Subcutaneous abdominal adipose tissue (tissue), 5 donors: ENCODE data around the gene ZC3H13.

Experiments used
- H3K27ac ChIP-seq: one replicate; pipeline ENCODE4 v1.7.0; 2013; ENCODE audit warnings: low read depth, mild to moderate bottlenecking, inconsistent platforms, low read length, moderate library complexity
- H3K27me3 ChIP-seq, 5 donors: one replicate each; pipeline ENCODE4 v1.7.0; 2013; ENCODE audit warnings: low read length in 5 of 5, inconsistent platforms in 1 of 5; ENCODE audit not compliant: control insufficient read depth in 5 of 5, insufficient read depth in 4 of 5
- H3K36me3 ChIP-seq, 5 donors: one replicate each; pipeline ENCODE4 v1.7.0; 2013; ENCODE audit warnings: low read length in 5 of 5; ENCODE audit not compliant: control insufficient read depth in 5 of 5, insufficient read depth in 5 of 5
- H3K4me1 ChIP-seq, 5 donors: one replicate each; pipeline ENCODE4 v1.7.0; 2013; ENCODE audit warnings: low read length in 5 of 5, mild to moderate bottlenecking in 3 of 5, moderate library complexity in 1 of 5; ENCODE audit not compliant: control insufficient read depth in 5 of 5, insufficient read depth in 5 of 5
- H3K4me3 ChIP-seq, 5 donors: one replicate each; pipeline ENCODE4 v1.7.0; 2013; ENCODE audit warnings: low read length in 5 of 5, low read depth in 1 of 5
- H3K9ac ChIP-seq, 5 donors: one replicate each; pipeline ENCODE4 v1.7.0; 2013; ENCODE audit warnings: low read length in 5 of 5, mild to moderate bottlenecking in 4 of 5, moderate library complexity in 3 of 5
- H3K9me3 ChIP-seq, 5 donors: one replicate each; pipeline ENCODE4 v1.7.0; 2013; ENCODE audit warnings: low read length in 5 of 5; ENCODE audit not compliant: control insufficient read depth in 5 of 5
- donor health status: healthy.
- donor health status: healthy.
- donor health status: healthy.
- donor health status: healthy.
- donor health status: healthy.

Gene ZC3H13

GRCh38 chr13:45951166-45951565 is 101.4 kb downstream of the ZC3H13 start:
- Histone ChIP-seq H3K4me1 (peaks cover 0 to 6% (median 2%) of the 10 kb centered on the region in 5 donors), H3K27ac (no peak overlapping the region), H3K4me3 (no peak overlapping the region)

GRCh38 chr13:45950386-45951000 is 102.1 kb downstream of the ZC3H13 start:
- no peak overlapping the region for H3K9ac ChIP-seq
- H3K4me1 ChIP-seq: peaks cover 0 to 6% (median 0%) of the 10 kb centered on the region in 5 donors
- H3K27ac ChIP-seq: no peak overlapping the region
- no peak overlapping the region for H3K4me3 ChIP-seq
- H3K27me3 ChIP-seq: no peaks in the 10 kb centered on the region
- H3K9me3 ChIP-seq: no peaks in the 10 kb centered on the region
- H3K36me3 ChIP-seq: no peaks in the 10 kb centered on the region

More at GRCh38 chr13:45951166-45951565, 101.4 kb downstream of the ZC3H13 start:
- no peaks in the 10 kb centered on the region for H3K27me3 ChIP-seq
- no peak overlapping the region for H3K9ac ChIP-seq
- peaks cover 0 to 5% (median 4%) of the 10 kb centered on the region in 5 donors for H3K36me3 ChIP-seq
- no peaks in the 10 kb centered on the region for H3K9me3 ChIP-seq

- Histone ChIP-seq H3K4me3 (no peak overlapping the region), H3K27me3 (peaks cover 0 to 2% (median 0%) of the 10 kb centered on the region in 5 donors), H3K27ac (no peak overlapping the region), H3K9me3 (no peaks in the 10 kb centered on the region), H3K9ac (no peak overlapping the region), H3K4me1 (peaks cover 0 to 6% (median 0%) of the 10 kb centered on the region in 5 donors), H3K36me3 (no peaks in the 10 kb centered on the region)
These were observed 103.4 kb downstream of the ZC3H13 start for GRCh38 chr13:45949161-45949560.

GRCh38 chr13:45943965-45944364 is 108.6 kb downstream of the ZC3H13 start:
- Histone ChIP-seq H3K36me3 (no peaks in the 10 kb centered on the region), H3K9me3 (no peaks in the 10 kb centered on the region), H3K9ac (no peak overlapping the region), H3K27ac (no peak overlapping the region), H3K4me1 (peaks cover 0 to under 1% (median 0%) of the 10 kb centered on the region in 5 donors), H3K4me3 (no peak overlapping the region), H3K27me3 (peaks cover 0 to 6% (median 0%) of the 10 kb centered on the region in 5 donors)

GRCh38 chr13:45943120-45943519 is 109.4 kb downstream of the ZC3H13 start:
- Histone ChIP-seq H3K36me3 (no peaks in the 10 kb centered on the region), H3K4me1 (no peaks in the 10 kb centered on the region), H3K9ac (no peak overlapping the region), H3K4me3 (no peak overlapping the region), H3K9me3 (no peaks in the 10 kb centered on the region), H3K27ac (no peak overlapping the region), H3K27me3 (peaks cover 0 to 6% (median 0%) of the 10 kb centered on the region in 5 donors)

GRCh38 chr13:45941261-45941660 is 111.3 kb downstream of the ZC3H13 start:
- H3K27ac ChIP-seq: no peak overlapping the region
- no peaks in the 10 kb centered on the region for H3K36me3 ChIP-seq
- peaks cover 0 to 6% (median 0%) of the 10 kb centered on the region in 5 donors for H3K27me3 ChIP-seq
- peaks cover 0 to 4% (median 0%) of the 10 kb centered on the region in 5 donors for H3K4me1 ChIP-seq
- H3K9me3 ChIP-seq: no peaks in the 10 kb centered on the region
- H3K9ac ChIP-seq: no peak overlapping the region
- H3K4me3 ChIP-seq: no peak overlapping the region

GRCh38 chr13:45940061-45940460 is 112.5 kb downstream of the ZC3H13 start:
- Histone ChIP-seq H3K4me1 (peaks cover 0 to 6% (median 0%) of the 10 kb centered on the region in 5 donors), H3K9me3 (no peaks in the 10 kb centered on the region), H3K36me3 (no peaks in the 10 kb centered on the region), H3K9ac (no peak overlapping the region), H3K27ac (no peak overlapping the region), H3K27me3 (peaks cover 0 to 6% (median 0%) of the 10 kb centered on the region in 5 donors), H3K4me3 (no peak overlapping the region)

- H3K9me3 ChIP-seq: no peaks in the 10 kb centered on the region
- peaks cover 0 to 25% (median 16%) of the 10 kb centered on the region in 5 donors for H3K4me1 ChIP-seq
- H3K27me3 ChIP-seq: no peaks in the 10 kb centered on the region
- no peak overlapping the region for H3K4me3 ChIP-seq
- H3K27ac ChIP-seq: no peak overlapping the region
- H3K36me3 ChIP-seq: no peaks in the 10 kb centered on the region
- H3K9ac ChIP-seq: no peak overlapping the region
These were observed 115.9 kb downstream of the ZC3H13 start for GRCh38 chr13:45936621-45937020.

- no peak overlapping the region for H3K9ac ChIP-seq
- no peaks in the 10 kb centered on the region for H3K27me3 ChIP-seq
- no peaks in the 10 kb centered on the region for H3K9me3 ChIP-seq
- H3K4me3 ChIP-seq: no peak overlapping the region
- H3K36me3 ChIP-seq: no peaks in the 10 kb centered on the region
- peaks cover 0 to 33% (median 19%) of the 10 kb centered on the region in 5 donors for H3K4me1 ChIP-seq
- H3K27ac ChIP-seq: no peak overlapping the region
These were observed 118.3 kb downstream of the ZC3H13 start for GRCh38 chr13:45934283-45934682.

GRCh38 chr13:45933203-45933908 is 119.2 kb downstream of the ZC3H13 start:
- no peaks in the 10 kb centered on the region for H3K36me3 ChIP-seq
- H3K4me1 ChIP-seq: peaks cover 0 to 40% (median 22%) of the 10 kb centered on the region in 5 donors
- no peaks in the 10 kb centered on the region for H3K9me3 ChIP-seq
- no peak overlapping the region for H3K27ac ChIP-seq
- no peak overlapping the region for H3K4me3 ChIP-seq
- no peak overlapping the region for H3K9ac ChIP-seq
- H3K27me3 ChIP-seq: no peaks in the 10 kb centered on the region
